HCT116 (cell line): ENCODE measurements around the gene TSPO.

Source experiments
- CEBPB ChIP-seq: IDR thresholded peaks from 2 replicates; pipeline ENCODE4 v1.6.1; 2012; ENCODE audit warnings: low read depth
- EZH2 ChIP-seq: fragments of 200-600 bp; sonication (generic); IDR thresholded peaks from 2 replicates; pipeline ENCODE4 v1.6.1; 2017; ENCODE audit warnings: antibody characterized with exemption, mixed run types
- FOSL1 ChIP-seq: IDR thresholded peaks from 2 replicates; pipeline ENCODE4 v1.6.1; 2012; ENCODE audit warnings: low read depth
- POLR2A ChIP-seq: IDR thresholded peaks from 2 replicates; pipeline ENCODE4 v1.7.0; 2011; ENCODE audit warnings: borderline replicate concordance; ENCODE audit not compliant: insufficient read depth, insufficient read length; ENCODE audit errors: extremely low read depth
- RAD21 ChIP-seq: IDR thresholded peaks from 2 replicates; pipeline ENCODE4 v1.6.1; 2012; ENCODE audit warnings: low read depth, mild to moderate bottlenecking
- YY1 ChIP-seq: IDR thresholded peaks from 2 replicates; pipeline ENCODE4 v1.6.1; 2011; ENCODE audit warnings: low read length, low read depth, moderate library complexity, mild to moderate bottlenecking; ENCODE audit not compliant: insufficient replicate concordance; ENCODE audit errors: extremely low read depth
- TF ChIP-seq, protein P1 (sequence below), 3 experiments: fragments of 200-600 bp in 1 of 3; sonication (generic) in 1 of 3; IDR thresholded peaks in 2 of 3; conservative IDR thresholded peaks in 1 of 3; 2 replicates each; pipeline ENCODE4 v1.5.1; 2012 to 2017; ENCODE audit warnings: low read depth in 2 of 3, low read length in 2 of 3, antibody characterized with exemption in 1 of 3, borderline replicate concordance in 1 of 3, control low read depth in 1 of 3, mild to moderate bottlenecking in 1 of 3, mixed read lengths in 1 of 3, mixed run types in 1 of 3, moderate library complexity in 1 of 3; ENCODE audit not compliant: insufficient read depth in 1 of 3

DNA sequence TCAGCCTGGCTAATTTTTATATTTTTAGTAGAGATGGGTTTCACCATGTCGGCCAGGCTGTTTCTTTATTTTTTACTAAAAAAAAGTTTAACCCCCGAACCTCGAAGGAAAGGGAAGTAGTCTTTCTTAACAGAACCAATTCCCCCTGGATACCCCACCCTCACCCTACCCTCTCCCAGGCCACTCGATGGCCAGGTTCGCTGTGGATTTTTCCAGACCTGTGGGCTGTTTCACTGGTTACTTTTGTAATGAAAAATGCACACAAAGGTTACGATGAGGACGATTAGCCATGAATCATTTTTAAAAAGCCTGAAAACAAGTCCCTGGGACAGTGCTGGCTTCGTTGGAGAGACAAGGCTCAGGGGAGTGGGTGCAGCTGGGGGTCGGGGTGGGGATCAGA lies 2.5 kb downstream of the TSPO start:
- TF ChIP-seq, protein P1, sequence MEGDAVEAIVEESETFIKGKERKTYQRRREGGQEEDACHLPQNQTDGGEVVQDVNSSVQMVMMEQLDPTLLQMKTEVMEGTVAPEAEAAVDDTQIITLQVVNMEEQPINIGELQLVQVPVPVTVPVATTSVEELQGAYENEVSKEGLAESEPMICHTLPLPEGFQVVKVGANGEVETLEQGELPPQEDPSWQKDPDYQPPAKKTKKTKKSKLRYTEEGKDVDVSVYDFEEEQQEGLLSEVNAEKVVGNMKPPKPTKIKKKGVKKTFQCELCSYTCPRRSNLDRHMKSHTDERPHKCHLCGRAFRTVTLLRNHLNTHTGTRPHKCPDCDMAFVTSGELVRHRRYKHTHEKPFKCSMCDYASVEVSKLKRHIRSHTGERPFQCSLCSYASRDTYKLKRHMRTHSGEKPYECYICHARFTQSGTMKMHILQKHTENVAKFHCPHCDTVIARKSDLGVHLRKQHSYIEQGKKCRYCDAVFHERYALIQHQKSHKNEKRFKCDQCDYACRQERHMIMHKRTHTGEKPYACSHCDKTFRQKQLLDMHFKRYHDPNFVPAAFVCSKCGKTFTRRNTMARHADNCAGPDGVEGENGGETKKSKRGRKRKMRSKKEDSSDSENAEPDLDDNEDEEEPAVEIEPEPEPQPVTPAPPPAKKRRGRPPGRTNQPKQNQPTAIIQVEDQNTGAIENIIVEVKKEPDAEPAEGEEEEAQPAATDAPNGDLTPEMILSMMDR (IDR thresholded peaks at IDR 0.05 in 2 of 3, conservative IDR thresholded peaks at IDR 0.05 in 1 of 3; ENCODE audit: borderline replicate concordance in 1 of 3, insufficient read depth in 1 of 3, low read depth in 2 of 3, low read length in 2 of 3) = no peak
- TF ChIP-seq POLR2A (no peak), YY1 (no peak), RAD21 (no peak), CEBPB (no peak), EZH2 (no peak), FOSL1 (no peak)
